GM12801 (cell line): ENCODE measurements around the gene CDR2L.

Source experiments
- TF ChIP-seq, protein P1 (sequence below): IDR thresholded peaks from one replicate; pipeline ENCODE4 v1.5.1; 2011; ENCODE audit warnings: control low read depth; ENCODE audit not compliant: insufficient read length; ENCODE audit errors: extremely low read depth

Gene CDR2L

DNA sequence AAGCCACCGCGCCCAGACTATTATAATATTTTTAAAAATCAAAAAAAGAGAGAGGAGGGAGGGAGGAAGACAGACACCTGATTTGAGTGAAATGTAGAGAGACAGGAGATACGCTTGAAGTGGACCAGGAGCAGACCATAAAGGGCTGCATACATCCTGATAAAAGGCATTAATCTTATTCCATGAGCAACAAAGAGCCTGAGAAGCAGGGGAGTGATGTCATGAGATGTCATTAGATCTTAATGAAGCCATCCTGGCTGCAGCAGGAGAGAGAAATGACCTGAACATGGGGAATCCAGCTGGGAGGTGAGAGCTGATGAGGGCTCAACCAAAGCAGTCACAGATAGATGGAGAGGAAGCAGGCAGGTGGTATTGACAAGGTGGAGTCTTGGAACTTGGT lies 9.6 kb upstream of the CDR2L start:
- TF ChIP-seq, protein P1, sequence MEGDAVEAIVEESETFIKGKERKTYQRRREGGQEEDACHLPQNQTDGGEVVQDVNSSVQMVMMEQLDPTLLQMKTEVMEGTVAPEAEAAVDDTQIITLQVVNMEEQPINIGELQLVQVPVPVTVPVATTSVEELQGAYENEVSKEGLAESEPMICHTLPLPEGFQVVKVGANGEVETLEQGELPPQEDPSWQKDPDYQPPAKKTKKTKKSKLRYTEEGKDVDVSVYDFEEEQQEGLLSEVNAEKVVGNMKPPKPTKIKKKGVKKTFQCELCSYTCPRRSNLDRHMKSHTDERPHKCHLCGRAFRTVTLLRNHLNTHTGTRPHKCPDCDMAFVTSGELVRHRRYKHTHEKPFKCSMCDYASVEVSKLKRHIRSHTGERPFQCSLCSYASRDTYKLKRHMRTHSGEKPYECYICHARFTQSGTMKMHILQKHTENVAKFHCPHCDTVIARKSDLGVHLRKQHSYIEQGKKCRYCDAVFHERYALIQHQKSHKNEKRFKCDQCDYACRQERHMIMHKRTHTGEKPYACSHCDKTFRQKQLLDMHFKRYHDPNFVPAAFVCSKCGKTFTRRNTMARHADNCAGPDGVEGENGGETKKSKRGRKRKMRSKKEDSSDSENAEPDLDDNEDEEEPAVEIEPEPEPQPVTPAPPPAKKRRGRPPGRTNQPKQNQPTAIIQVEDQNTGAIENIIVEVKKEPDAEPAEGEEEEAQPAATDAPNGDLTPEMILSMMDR = no peak

DNA sequence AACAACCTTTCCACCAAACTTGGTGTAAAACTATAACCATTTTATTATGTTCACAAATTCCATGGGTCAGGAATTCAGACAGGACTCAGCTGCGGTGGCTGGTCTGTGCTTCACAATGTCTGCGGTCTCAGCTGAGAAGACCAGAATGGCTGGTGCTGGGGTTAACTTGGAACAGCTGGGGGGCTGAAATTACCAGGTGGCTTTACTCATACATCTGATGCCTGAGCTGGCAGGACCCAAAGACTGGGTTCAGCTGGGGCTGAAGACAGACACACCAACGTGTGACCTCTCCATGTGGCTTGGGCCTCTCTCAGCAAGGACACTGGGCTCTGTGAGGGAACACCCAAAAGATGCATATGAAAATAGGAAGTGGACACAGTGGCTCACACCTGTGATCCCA lies 9.2 kb upstream of the CDR2L start:
- TF ChIP-seq, protein P1 = no peak

GRCh38 chr17:74979408-74980146 lies 7.9 kb upstream of the CDR2L start:
- TF ChIP-seq, protein P1 = no peak

GRCh38 chr17:74981318-74981978 lies 6.0 kb upstream of the CDR2L start:
- TF ChIP-seq, protein P1 = no peak

DNA sequence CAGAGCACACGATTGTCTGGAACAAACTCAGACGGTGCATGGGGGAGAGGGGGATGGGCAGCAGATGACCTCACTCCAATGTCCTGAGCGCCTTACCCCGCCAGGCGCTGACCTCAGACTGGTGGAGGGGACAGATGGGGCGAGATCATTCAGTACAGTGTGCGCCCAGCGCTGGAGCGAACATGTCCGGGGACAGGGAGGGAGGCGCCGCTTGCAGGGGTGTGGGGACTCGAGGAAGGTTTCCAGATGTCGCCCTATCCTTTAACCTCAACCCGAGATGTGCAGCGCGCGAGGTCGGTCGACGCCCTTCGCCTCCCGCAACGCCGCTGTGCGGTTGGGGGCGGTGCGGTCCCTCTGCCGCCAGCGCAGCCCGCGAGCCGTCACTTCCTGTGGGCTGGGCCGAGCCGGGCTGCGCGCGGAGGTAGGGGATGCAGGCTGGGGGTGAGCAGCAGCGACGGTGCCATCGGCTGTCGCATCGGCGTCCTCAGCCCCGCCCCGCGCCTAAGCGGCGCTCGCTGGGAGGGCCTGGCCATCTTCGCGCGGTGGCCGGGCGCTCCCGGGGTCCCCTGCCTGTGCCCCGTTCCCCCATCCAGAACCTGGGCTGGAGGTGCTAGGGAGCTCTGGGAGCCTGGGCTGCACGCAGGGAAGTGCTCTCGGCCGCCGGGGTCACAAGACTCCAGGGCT lies 5.3 kb upstream of the CDR2L start:
- TF ChIP-seq, protein P1 = no peak

DNA sequence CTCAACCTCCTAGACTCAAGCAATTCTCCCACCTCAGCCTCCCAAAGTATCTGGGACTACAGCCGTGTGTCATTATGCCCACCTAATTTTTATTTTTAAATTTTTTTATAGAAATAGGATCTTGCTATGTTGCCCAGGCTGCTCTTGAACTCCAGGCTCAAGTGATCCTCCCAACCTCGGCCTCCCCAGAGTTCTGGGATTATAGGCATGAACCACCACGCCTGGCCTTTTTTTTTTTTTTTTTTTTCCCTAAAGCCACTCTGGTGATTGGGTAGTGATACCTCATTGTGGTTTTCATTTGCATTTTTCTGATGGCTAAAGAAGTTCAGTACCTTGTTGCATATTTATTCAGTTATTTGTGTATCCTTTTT lies 1.2 kb upstream of the CDR2L start:
- TF ChIP-seq, protein P1 = no peak

- TF ChIP-seq, protein P1 = no peak
Measured at GRCh38 chr17:74987909-74988711, 678 bp downstream of the CDR2L start.
